CD8-positive, alpha-beta memory T cell (primary cell): ENCODE data around the gene TFF1. TPM values are rescaled to one million over a fixed set of nuclear protein-coding genes. Genes with fewer than 3 reads are reported as not detected.

Experiments
- CTCF ChIA-PET: fragments of 350-600 bp; sonication (Branson Sonifier 250); formaldehyde crosslinking; loops from one replicate; lab custom pipeline; 2021; ENCODE audit warnings: antibody characterized with exemption; lab: Charles Lee
- POLR2A ChIA-PET: fragments of 350-600 bp; sonication (Branson Sonifier 250); formaldehyde crosslinking; loops from one replicate; lab custom pipeline; 2021; ENCODE audit warnings: antibody characterized with exemption; lab: Charles Lee
- DNase-seq, 5 donors: peaks; one replicate each; pipeline versions ENCODE4 v3.0.0 to v3.0.0-alpha.2; 2020 to 2022; ENCODE audit warnings: mixed read lengths in 1 of 5
- H3K27ac ChIP-seq: one replicate; pipeline ENCODE4 v1.7.0; 2013; ENCODE audit warnings: low read depth, mild to moderate bottlenecking, low read length, moderate library complexity
- H3K27me3 ChIP-seq: 2 replicates; pipeline ENCODE4 v1.7.0; 2013; ENCODE audit warnings: low read length, mild to moderate bottlenecking; ENCODE audit not compliant: insufficient read depth, poor library complexity, severe bottlenecking
- H3K36me3 ChIP-seq: 2 replicates; pipeline ENCODE4 v1.7.0; 2013; ENCODE audit warnings: mild to moderate bottlenecking, low read length, moderate library complexity; ENCODE audit not compliant: insufficient read depth
- H3K4me1 ChIP-seq: 2 replicates; pipeline ENCODE4 v1.7.0; 2013; ENCODE audit warnings: mild to moderate bottlenecking, low read length, moderate library complexity; ENCODE audit not compliant: insufficient read depth
- H3K4me3 ChIP-seq: 2 replicates; pipeline ENCODE4 v1.7.0; 2013; ENCODE audit warnings: mild to moderate bottlenecking, low read length
- H3K9me3 ChIP-seq: 2 replicates; pipeline ENCODE4 v1.7.0; 2013; ENCODE audit warnings: mild to moderate bottlenecking, low read length
- H3K27ac Mint-ChIP-seq, 8 donors: one replicate each; pipeline ENCODE4 v1.8.0; 2020 to 2021; ENCODE audit warnings: mixed read lengths in 8 of 8, mild to moderate bottlenecking in 6 of 8, inconsistent platforms in 3 of 8, moderate library complexity in 3 of 8
- H3K27me3 Mint-ChIP-seq, 2 donors: one replicate each; pipeline ENCODE4 v1.8.0; 2020 to 2021; ENCODE audit warnings: mixed read lengths in 2 of 2, mild to moderate bottlenecking in 1 of 2, moderate library complexity in 1 of 2
- H3K36me3 Mint-ChIP-seq, 3 donors: one replicate each; pipeline ENCODE4 v1.8.0; 2020 to 2021; ENCODE audit warnings: mixed read lengths in 3 of 3, inconsistent platforms in 1 of 3, mild to moderate bottlenecking in 1 of 3
- H3K4me1 Mint-ChIP-seq, 3 donors: one replicate each; pipeline ENCODE4 v1.8.0; 2020 to 2021; ENCODE audit warnings: mixed read lengths in 3 of 3, inconsistent platforms in 1 of 3, mild to moderate bottlenecking in 1 of 3
- H3K4me3 Mint-ChIP-seq, 7 donors: one replicate each; pipeline ENCODE4 v1.8.0; 2020 to 2021; ENCODE audit warnings: mixed read lengths in 7 of 7, mild to moderate bottlenecking in 6 of 7, moderate library complexity in 4 of 7, inconsistent platforms in 2 of 7
- H3K9me3 Mint-ChIP-seq, 5 donors: one replicate each; pipeline ENCODE4 v1.8.0; 2020 to 2022; ENCODE audit warnings: mixed read lengths in 5 of 5, mild to moderate bottlenecking in 3 of 5, moderate library complexity in 2 of 5, inconsistent platforms in 1 of 5
- polyA plus RNA-seq: library from polyadenylated mRNA; unstranded; fragments of 300-500 nt; fragmentation: Illumina TruSeq; gene quantifications from one replicate; pipeline ENCODE4 v1.2.3, GENCODE V29; 2021
- total RNA-seq, 2 experiments: library from RNA; stranded (reverse); gene quantifications; one replicate each; pipeline ENCODE4 v1.2.3, GENCODE V29; 2021

Gene TFF1
- total and polyA plus RNA-seq, 3 experiments from 2014 or later: not detected

GRCh38 chr21:42375506-42375905 is 9.2 kb upstream of the TFF1 start:
- DNase-seq: peak in 1 of 5 donors; percentile 37
- Mint-ChIP-seq H3K27me3 (peaks cover 0 to 1% of the 10 kb centered on the region in 2 donors), H3K4me1 (peaks cover 0 to 6% (median 0%) of the 10 kb centered on the region in 3 donors), H3K27ac (no peak overlapping the region), H3K4me3 (no peak overlapping the region), H3K36me3 (no peaks in the 10 kb centered on the region), H3K9me3 (no peaks in the 10 kb centered on the region)
- H3K27me3 ChIP-seq: no peaks in the 10 kb centered on the region
- ChIA-PET CTCF (no interaction called here), POLR2A (no interaction called here)
- H3K9me3 ChIP-seq: no peaks in the 10 kb centered on the region
- no peaks in the 10 kb centered on the region for H3K4me1 ChIP-seq
- H3K36me3 ChIP-seq: no peaks in the 10 kb centered on the region
- no peak overlapping the region for H3K27ac ChIP-seq
- no peak overlapping the region for H3K4me3 ChIP-seq

- no peaks in the 10 kb centered on the region for H3K36me3 ChIP-seq
- no peak overlapping the region for H3K4me3 Mint-ChIP-seq
- no peak for DNase-seq
- CTCF ChIA-PET: no interaction called here
- no peaks in the 10 kb centered on the region for H3K27me3 ChIP-seq
- peaks cover 0 to 1% of the 10 kb centered on the region in 2 donors for H3K27me3 Mint-ChIP-seq
- H3K4me1 ChIP-seq: no peaks in the 10 kb centered on the region
- no peaks in the 10 kb centered on the region for H3K9me3 ChIP-seq
- no peak overlapping the region for H3K4me3 ChIP-seq
- H3K27ac ChIP-seq: no peak overlapping the region
- H3K9me3 Mint-ChIP-seq: no peaks in the 10 kb centered on the region
- no peaks in the 10 kb centered on the region for H3K36me3 Mint-ChIP-seq
- POLR2A ChIA-PET: no interaction called here
- peaks cover 0 to 6% (median 0%) of the 10 kb centered on the region in 3 donors for H3K4me1 Mint-ChIP-seq
- no peak overlapping the region for H3K27ac Mint-ChIP-seq
Measured at GRCh38 chr21:42374864-42375499, 8.6 kb upstream of the TFF1 start.

GRCh38 chr21:42374457-42374856 is 8.1 kb upstream of the TFF1 start:
- Mint-ChIP-seq H3K4me1 (peaks cover 0 to 6% (median 0%) of the 10 kb centered on the region in 3 donors), H3K9me3 (no peaks in the 10 kb centered on the region), H3K27me3 (peaks cover 0 to 1% of the 10 kb centered on the region in 2 donors), H3K27ac (peak overlapping the region in 1 of 8 donors; percentile 44), H3K36me3 (no peaks in the 10 kb centered on the region), H3K4me3 (no peak overlapping the region)
- ChIA-PET POLR2A (no interaction called here), CTCF (no interaction called here)
- H3K27me3 ChIP-seq: no peaks in the 10 kb centered on the region
- no peaks in the 10 kb centered on the region for H3K9me3 ChIP-seq
- H3K36me3 ChIP-seq: no peaks in the 10 kb centered on the region
- no peak overlapping the region for H3K4me3 ChIP-seq
- no peak overlapping the region for H3K27ac ChIP-seq
- no peaks in the 10 kb centered on the region for H3K4me1 ChIP-seq
- peak in 1 of 5 donors; percentile 10 for DNase-seq

- DNase-seq: no peak
- H3K27ac ChIP-seq: no peak overlapping the region
- ChIA-PET POLR2A (no interaction called here), CTCF (no interaction called here)
- H3K4me1 ChIP-seq: no peaks in the 10 kb centered on the region
- no peak overlapping the region for H3K4me3 Mint-ChIP-seq
- no peak overlapping the region for H3K4me3 ChIP-seq
- H3K9me3 ChIP-seq: no peaks in the 10 kb centered on the region
- no peaks in the 10 kb centered on the region for H3K36me3 Mint-ChIP-seq
- H3K36me3 ChIP-seq: no peaks in the 10 kb centered on the region
- peak overlapping the region in 1 of 8 donors; percentile 44 for H3K27ac Mint-ChIP-seq
- H3K9me3 Mint-ChIP-seq: no peaks in the 10 kb centered on the region
- peaks cover 0 to 2% of the 10 kb centered on the region in 2 donors for H3K27me3 Mint-ChIP-seq
- H3K27me3 ChIP-seq: no peaks in the 10 kb centered on the region
- peaks cover 0 to 6% (median 1%) of the 10 kb centered on the region in 3 donors for H3K4me1 Mint-ChIP-seq
Measured at GRCh38 chr21:42373908-42374455, 7.6 kb upstream of the TFF1 start.

- Histone ChIP-seq H3K4me3 (no peak overlapping the region), H3K4me1 (no peaks in the 10 kb centered on the region), H3K27ac (no peak overlapping the region), H3K9me3 (no peaks in the 10 kb centered on the region), H3K36me3 (no peaks in the 10 kb centered on the region), H3K27me3 (no peaks in the 10 kb centered on the region)
- Mint-ChIP-seq H3K9me3 (no peaks in the 10 kb centered on the region), H3K36me3 (no peaks in the 10 kb centered on the region), H3K4me1 (peaks cover 0 to 6% (median 1%) of the 10 kb centered on the region in 3 donors), H3K4me3 (peak overlapping the region in 1 of 7 donors; percentile 32), H3K27me3 (peaks cover 0 to 2% of the 10 kb centered on the region in 2 donors), H3K27ac (no peak overlapping the region)
- no peak for DNase-seq
- ChIA-PET POLR2A (no interaction called here), CTCF (interaction anchor here (0.7 kb wide), 1 partner anchor 8 kb away, joined by 3 read pairs; no protein-coding TSS in a partner anchor)
Measured at GRCh38 chr21:42373196-42373907, 7.0 kb upstream of the TFF1 start.

GRCh38 chr21:42370894-42371654 is 4.7 kb upstream of the TFF1 start:
- H3K4me1 Mint-ChIP-seq: peaks cover 0 to 6% (median 1%) of the 10 kb centered on the region in 3 donors
- H3K27me3 Mint-ChIP-seq: peaks cover 0 to 1% of the 10 kb centered on the region in 2 donors
- no peak overlapping the region for H3K4me3 ChIP-seq
- no peaks in the 10 kb centered on the region for H3K36me3 ChIP-seq
- H3K27ac ChIP-seq: no peak overlapping the region
- no peaks in the 10 kb centered on the region for H3K27me3 ChIP-seq
- CTCF ChIA-PET: no interaction called here
- no peaks in the 10 kb centered on the region for H3K9me3 ChIP-seq
- peak overlapping the region in 3 of 8 donors; percentile 59 to 88 (median 63) for H3K27ac Mint-ChIP-seq
- DNase-seq: no peak
- H3K9me3 Mint-ChIP-seq: no peaks in the 10 kb centered on the region
- no peaks in the 10 kb centered on the region for H3K36me3 Mint-ChIP-seq
- POLR2A ChIA-PET: no interaction called here
- no peaks in the 10 kb centered on the region for H3K4me1 ChIP-seq
- no peak overlapping the region for H3K4me3 Mint-ChIP-seq

GRCh38 chr21:42369821-42370220 is 3.5 kb upstream of the TFF1 start:
- H3K4me3 ChIP-seq: no peak overlapping the region
- H3K9me3 ChIP-seq: no peaks in the 10 kb centered on the region
- Mint-ChIP-seq H3K27me3 (peaks cover 0 to 1% of the 10 kb centered on the region in 2 donors), H3K36me3 (no peaks in the 10 kb centered on the region), H3K4me1 (peaks cover 0 to 6% (median 1%) of the 10 kb centered on the region in 3 donors), H3K4me3 (no peak overlapping the region), H3K9me3 (no peaks in the 10 kb centered on the region), H3K27ac (no peak overlapping the region)
- DNase-seq: no peak
- ChIA-PET POLR2A (no interaction called here), CTCF (no interaction called here)
- no peaks in the 10 kb centered on the region for H3K27me3 ChIP-seq
- no peaks in the 10 kb centered on the region for H3K36me3 ChIP-seq
- H3K27ac ChIP-seq: no peak overlapping the region
- no peaks in the 10 kb centered on the region for H3K4me1 ChIP-seq
